Astrocyte of the cerebellum (primary cell): ENCODE measurements around the gene NBPF11.
"Not testable (repeated sequence)": the region's sequence is repeated elsewhere in the genome, so short reads cannot be mapped to it uniquely, and the experiment has no call there.

Experiments used
- DNase-seq: peaks from one replicate; pipeline ENCODE4 v3.0.0-alpha.2; 2011; ENCODE audit warnings: low read depth
- H3K4me3 ChIP-seq: 2 replicates; pipeline ENCODE4 v1.5.1; 2011; ENCODE audit warnings: mild to moderate bottlenecking, low read depth, low read length, moderate library complexity
- in situ Hi-C: cut with HindIII; loops from 2 replicates; pipeline ENCODE4 v1.10.0; 2017; ENCODE audit warnings: low sequenced_read_pairs
- TF ChIP-seq, protein P1 (sequence below): IDR thresholded peaks from 2 replicates; pipeline ENCODE4 v1.5.1; 2012; ENCODE audit warnings: low read length, low read depth, moderate library complexity, mild to moderate bottlenecking; ENCODE audit errors: missing control alignments

NBPF11 gene

DNA sequence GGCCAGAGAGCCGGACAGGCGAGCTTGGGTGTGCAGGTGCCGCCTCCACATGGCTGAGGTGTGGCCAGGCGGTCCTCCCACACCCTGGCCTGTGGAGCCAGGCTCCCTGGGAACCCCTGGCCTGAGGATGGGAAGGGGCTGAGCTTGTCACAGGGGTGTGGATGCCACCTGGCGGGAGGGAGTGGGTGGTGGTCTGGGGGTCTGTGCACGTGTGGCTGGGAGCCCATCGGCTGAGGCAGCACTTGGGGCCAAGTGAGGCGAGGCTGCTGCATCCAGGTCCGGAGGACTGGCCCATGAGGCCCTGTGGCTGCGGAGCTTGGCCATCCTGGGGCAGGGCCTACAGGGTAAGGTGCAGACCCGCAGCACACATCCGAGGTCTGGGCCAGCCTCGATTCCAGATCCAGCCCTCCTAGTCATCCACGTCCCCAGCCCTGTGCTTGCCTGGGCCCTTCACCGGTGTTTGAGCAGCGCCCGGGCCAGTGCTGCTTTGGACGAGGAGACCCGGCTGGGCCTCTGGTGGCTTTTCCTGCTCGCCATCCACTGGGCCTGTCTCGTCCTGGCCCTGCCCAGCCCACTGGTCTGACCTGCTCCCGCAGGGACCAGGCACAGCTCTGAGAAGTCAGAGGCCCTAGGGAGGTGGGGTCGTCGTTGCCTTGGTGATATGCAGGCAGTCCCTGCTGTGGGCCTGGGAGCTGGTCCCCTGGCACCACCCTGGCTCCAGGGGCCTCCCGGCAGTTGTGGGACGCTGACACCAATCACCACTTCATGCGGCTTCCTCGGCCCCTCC is 4.8 kb downstream of the NBPF11 start:
- in situ Hi-C loops, H3K4me3 ChIP-seq, DNase-seq: not testable (repeated sequence)

DNA sequence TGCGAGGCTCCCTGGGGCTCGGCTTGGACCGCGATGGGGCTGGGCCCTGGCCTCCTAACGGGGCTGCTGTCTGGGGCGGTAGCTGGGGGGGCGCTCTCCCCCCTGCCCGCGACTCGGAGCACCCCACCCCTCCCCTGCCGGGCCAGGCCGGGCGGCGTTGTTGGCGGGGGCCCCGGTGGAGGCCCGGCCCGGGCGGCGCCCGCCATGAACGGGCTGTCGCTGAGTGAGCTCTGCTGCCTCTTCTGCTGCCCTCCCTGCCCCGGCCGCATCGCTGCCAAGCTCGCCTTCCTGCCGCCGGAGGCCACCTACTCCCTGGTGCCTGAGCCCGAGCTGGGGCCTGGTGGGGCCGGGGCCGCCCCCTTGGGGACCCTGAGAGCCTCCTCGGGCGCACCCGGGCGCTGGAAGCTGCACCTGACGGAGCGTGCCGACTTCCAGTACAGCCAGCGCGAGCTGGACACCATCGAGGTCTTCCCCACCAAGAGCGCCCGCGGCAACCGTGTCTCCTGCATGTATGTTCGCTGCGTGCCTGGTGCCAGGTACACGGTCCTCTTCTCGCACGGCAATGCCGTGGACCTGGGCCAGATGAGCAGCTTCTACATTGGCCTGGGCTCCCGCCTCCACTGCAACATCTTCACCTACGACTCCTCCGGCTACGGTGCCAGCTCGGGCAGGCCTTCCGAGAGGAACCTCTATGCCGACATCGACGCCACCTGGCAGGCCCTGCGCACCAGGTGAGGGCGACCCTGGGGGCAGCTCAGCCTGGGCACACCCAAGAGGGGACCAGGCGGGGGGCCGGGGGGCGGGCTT is 5.7 kb downstream of the NBPF11 start:
- in situ Hi-C loops, DNase-seq: not testable (repeated sequence)

DNA sequence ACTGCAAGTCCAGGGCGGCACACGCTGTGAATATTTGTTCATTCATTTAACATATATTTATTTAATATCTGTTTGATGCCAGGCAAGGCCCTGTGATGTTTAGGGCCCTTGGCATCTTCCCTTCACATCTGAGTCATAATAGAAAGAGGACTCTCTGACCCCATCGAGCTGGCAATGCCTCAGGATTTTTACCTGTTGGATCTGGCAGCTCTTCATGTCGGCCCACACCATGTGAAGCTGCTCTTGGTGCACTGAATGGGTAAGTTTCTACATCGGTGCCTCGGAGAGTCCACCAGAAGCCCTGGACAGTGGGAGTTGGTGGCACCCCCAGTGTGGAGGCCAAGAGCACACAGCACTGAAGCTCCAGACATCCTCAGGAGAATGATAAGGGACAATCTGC is 8.9 kb downstream of the NBPF11 start:
- H3K4me3 ChIP-seq, in situ Hi-C loops, DNase-seq: not testable (repeated sequence)

More for the DNA sequence above, 5.7 kb downstream of the NBPF11 start:
- not testable (repeated sequence) for H3K4me3 ChIP-seq

DNA sequence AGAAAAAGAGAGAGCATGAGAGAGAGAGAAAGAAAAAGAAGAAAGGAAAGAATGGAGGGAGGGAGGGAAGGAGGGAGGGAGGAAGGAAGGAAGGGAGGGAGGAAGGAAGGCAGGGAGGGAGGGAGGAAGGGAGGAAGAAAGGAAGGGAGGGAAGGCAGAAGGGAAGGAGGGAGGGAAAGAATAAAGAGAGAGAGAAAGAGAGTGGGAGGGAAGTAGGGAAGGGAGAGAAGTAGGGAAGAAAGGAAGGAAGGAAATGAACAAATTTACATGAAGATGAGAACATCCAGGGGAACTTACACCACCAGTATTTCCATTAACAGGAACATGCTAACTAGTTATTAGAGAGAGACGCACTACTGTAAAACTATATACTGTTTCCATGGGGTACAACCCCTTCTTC is 10.1 kb downstream of the NBPF11 start:
- H3K4me3 ChIP-seq, in situ Hi-C loops, DNase-seq: not testable (repeated sequence)

DNA sequence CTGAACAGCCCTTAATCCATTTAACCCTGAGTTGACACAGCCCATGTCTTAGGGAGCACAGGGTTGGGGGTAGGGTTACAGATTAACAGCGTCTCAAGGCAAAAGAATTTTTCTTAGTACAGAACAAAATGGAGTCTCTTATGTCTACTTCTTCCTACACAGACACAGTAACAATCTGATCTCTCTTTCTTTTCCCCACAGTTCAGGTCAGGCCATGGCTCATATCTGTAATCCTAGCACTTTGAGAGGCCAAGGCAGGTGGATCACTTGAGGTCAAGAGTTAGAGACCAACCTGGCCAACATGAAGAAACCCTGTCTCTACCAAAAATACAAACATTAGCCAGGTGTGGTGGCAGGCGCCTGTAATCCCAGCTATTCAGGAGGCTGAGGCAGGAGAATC is 13.5 kb downstream of the NBPF11 start:
- DNase-seq, in situ Hi-C loops: not testable (repeated sequence)

DNA sequence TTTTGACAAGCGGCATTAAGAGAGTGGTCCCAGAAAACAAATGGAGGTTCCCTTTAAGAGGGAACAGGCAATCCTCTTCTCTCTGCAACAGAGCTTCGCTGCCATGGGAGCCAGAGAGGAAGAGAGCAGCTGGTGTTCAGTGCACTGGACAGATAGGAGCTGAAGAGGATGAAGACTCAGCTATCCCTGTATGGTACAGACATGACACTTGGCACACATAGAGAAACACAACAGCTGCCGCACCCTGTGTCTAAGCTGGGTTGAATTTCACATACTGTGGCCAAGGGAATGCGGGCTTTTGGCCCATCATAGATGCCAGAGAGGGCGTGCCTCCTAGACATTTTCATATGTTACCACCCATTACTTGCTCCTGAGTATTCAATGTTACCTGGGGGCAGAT is 29.7 kb downstream of the NBPF11 start:
- in situ Hi-C loops: not testable (repeated sequence)

More for the DNA sequence above, 13.5 kb downstream of the NBPF11 start:
- H3K4me3 ChIP-seq: not testable (repeated sequence)

DNA sequence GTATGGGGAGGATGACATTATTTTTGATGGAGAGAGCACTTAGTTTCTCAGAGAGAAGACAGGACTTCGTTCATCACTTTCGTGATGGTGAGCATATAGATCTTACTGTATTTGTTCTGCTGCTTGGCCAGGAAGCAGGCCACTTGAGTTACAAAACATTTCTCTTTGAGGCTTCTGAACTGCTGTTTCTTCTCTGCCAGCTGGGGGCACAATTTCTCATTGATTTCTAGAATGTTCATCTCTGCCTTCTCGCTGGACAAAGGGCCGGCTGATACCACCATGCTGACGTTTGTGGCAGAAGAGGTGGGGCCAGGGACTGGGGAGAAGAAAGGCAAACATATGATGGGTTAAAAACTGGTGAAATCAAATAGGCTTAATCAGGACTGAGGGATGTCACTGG is 31.7 kb downstream of the NBPF11 start:
- in situ Hi-C loops, DNase-seq, H3K4me3 ChIP-seq: not testable (repeated sequence)
- TF ChIP-seq, protein P1, sequence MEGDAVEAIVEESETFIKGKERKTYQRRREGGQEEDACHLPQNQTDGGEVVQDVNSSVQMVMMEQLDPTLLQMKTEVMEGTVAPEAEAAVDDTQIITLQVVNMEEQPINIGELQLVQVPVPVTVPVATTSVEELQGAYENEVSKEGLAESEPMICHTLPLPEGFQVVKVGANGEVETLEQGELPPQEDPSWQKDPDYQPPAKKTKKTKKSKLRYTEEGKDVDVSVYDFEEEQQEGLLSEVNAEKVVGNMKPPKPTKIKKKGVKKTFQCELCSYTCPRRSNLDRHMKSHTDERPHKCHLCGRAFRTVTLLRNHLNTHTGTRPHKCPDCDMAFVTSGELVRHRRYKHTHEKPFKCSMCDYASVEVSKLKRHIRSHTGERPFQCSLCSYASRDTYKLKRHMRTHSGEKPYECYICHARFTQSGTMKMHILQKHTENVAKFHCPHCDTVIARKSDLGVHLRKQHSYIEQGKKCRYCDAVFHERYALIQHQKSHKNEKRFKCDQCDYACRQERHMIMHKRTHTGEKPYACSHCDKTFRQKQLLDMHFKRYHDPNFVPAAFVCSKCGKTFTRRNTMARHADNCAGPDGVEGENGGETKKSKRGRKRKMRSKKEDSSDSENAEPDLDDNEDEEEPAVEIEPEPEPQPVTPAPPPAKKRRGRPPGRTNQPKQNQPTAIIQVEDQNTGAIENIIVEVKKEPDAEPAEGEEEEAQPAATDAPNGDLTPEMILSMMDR: peak; percentile 15

More for the DNA sequence above, 29.7 kb downstream of the NBPF11 start:
- DNase-seq, H3K4me3 ChIP-seq: not testable (repeated sequence)

DNA sequence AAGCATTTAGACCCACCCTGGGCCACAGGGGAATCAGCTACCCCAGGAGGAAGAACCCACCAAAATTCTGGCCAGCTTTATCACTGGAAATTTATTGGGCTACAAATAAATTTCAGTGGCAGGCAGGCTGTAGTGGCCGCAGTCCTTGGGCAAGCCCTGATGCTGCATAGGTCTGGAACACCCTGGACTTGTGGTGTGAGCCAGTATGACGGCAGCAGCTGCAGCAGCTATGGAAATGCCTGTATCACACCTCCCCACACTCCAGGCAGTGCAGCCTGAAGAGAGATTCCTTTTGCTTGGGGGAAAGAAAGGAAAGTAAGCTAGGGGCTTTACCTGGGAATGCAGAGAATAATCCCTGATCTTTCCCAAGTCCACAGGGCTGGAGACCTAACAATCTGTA is 56.3 kb downstream of the NBPF11 start:
- H3K4me3 ChIP-seq, DNase-seq, in situ Hi-C loops: not testable (repeated sequence)

DNA sequence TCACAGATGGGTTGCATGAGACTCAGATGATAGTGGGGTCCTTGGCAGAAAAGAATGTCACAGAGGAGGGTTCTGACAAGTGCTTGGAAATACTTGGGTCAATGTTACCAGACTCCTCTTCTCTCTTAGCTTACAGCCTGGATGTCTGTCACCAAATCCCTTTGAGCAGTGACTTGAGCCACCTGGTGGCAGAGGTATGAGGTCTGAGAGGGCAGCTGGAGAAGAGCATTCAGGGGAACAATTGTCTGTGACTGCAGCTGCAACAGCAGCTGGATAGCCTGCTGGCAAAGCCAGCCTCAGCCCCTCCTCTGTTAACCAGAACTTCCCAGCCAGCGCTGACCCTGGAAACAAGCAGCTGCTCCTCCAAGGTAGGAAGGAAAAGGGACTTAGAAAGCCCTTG is 65.9 kb downstream of the NBPF11 start:
- H3K4me3 ChIP-seq, in situ Hi-C loops, DNase-seq: not testable (repeated sequence)

DNA sequence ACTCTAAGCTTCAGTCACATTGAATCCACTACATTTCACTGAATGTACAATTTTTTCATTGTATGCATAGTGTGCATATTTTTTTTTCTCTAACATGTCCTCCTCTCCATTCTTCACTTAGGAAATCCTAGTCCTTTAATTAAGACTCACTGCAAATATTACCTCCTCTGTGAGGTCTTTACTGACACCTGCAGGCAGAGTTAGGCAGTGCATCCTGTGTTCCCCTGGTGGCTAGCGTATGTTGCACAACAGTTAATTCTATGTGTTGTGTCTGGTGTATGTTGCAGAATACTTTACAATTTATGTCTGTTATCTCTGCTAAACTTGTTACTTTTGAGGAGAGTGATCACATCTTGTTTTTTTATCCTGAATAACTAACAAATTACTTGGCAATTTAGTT is 70.9 kb downstream of the NBPF11 start:
- DNase-seq, in situ Hi-C loops, H3K4me3 ChIP-seq: not testable (repeated sequence)

DNA sequence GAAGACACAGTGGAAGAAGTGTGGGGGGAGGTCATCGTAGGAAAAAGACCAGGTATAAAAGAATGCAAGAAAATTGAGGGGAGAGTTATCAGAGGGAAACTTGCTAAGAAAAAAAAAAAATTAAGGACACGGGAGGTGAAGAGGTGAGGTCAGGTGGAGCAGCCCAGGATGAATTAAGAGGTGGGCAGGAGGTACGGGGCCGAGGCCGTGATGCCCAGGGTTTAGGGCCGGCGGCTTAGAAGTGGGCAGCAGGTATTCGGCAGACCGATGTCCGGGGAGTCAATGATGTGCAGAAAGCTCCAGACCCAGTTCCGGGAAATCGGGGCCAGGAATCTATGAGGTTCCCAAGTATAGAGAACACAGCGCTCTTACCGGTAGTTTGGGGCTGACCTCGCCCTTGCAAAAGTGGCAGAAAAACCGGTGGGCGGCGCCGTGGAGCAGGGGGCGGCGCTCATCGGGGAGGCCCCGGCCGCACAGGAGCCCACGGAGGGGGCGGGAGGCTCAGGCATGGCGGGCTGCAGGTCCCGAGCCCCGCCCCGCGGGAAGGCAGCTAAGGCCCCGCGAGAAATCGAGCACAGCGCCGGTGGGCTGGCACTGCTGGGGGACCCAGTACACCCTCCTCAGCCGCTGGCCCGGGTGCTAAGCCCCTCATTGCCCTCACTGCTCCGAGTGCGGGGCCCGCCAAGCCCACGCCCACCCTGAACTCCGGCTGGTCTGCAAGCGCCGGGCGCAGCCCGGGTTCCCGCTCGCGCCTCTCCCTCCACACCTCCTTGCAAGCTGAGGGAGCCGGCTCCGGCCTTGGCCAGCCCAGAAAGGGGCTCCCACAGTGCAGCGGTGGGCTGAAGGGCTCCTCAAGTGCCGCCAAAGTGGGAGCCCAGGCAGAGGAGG is 73.2 kb downstream of the NBPF11 start:
- DNase-seq, H3K4me3 ChIP-seq, in situ Hi-C loops: not testable (repeated sequence)

DNA sequence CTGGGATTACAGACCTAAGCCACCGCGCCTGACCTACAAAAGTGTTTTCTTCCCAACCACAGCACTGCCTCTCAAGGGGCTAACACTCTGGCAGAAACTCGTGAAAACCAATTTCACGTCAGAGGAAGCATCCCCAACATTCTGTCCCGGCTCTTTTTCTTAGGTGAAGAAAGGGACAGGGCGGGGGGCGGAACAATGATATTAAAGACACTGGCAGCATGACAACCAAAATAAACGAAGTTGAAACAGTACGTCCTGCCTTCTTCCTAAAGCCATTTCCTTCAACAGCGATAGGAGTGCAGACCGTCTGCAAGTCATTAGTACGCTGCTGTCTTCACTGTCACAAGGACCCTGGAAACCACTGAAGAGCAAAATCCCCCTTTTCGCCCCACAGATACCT is 74.0 kb downstream of the NBPF11 start:
- DNase-seq, H3K4me3 ChIP-seq, in situ Hi-C loops: not testable (repeated sequence)

DNA sequence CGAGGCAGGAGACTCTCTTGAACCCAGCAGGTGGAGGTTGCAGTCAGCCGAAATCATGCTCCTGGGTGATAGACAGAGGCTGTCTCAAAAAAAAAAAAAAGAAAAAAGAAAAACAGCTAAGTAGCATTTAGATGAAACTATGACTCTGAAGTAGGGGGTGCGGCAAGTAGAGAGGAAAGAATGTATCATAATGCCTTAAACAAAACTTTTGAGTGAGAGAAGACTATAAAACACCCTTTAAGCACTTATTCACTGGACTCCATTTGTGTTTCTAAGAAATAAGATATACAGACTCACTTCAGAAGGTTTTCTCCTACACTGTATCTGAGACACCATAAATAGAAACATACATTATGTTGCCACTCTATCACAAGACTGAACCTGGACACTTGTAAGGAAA is 74.6 kb downstream of the NBPF11 start:
- H3K4me3 ChIP-seq, DNase-seq, in situ Hi-C loops: not testable (repeated sequence)

DNA sequence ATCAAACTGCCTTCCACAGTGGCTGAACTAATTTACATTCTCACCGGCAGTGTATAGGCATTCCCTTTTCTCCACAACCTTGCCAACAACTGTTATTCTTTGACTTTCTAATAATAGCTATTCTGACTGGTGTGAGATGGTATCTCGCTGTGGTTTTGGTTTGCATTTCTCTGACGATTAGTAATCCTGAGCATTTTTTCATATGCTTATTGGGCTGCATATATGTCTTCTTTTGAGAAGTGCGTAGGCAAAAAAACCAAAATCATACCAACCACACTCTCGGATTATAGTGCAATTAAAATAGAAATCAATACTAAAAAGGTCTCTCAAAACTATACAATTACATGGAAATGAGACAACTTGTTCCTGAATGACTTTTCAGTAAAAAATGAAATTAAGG is 78.7 kb downstream of the NBPF11 start:
- DNase-seq, H3K4me3 ChIP-seq, in situ Hi-C loops: not testable (repeated sequence)

DNA sequence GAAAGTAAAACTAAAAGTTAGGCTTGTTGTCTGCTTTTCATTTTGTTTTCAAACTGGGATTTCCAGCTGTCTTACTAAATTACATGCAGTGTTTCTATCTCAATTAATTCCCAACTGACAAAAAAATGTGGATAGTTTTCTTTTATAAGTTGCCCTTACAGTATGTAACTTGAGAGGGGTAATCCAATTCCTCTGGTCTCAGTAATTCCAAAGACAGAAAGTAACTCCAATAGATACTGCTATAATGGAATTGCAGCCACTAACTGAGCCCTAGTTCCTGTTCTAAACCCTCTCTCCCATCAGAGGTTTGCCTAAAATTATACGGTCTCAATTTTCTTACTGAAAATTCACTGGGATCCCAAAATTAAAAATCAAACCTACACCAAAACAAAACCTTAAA is 83.5 kb downstream of the NBPF11 start:
- in situ Hi-C loops: not testable (repeated sequence)

DNA sequence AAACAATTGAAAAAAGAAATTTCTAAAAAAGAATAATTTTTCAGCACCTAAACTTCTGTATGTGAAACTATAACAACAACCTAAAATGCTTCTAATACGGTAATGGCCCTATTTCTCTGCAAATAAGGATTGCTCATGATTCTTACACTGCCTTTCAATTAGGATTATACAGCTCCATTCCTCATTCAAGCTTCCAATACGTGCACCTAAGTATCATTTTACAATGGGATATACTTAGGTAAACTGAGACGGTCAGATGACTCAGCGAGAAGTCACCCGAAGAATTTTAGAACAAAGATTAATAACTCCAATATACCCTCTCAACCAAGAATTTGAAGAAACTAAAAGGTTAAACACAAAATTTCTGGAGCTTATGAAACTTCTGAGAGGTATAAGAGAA is 83.9 kb downstream of the NBPF11 start:
- DNase-seq, in situ Hi-C loops, H3K4me3 ChIP-seq: not testable (repeated sequence)

More for the DNA sequence above, 83.5 kb downstream of the NBPF11 start:
- H3K4me3 ChIP-seq, DNase-seq: not testable (repeated sequence)
